ENCODE data around the gene BUD13. TPM values are rescaled to one million over a fixed set of nuclear protein-coding genes. Genes with fewer than 3 reads are reported as not detected.

Gene BUD13
- total RNA-seq, 4 donors from 2014 or later = 9.0 to 14.1 (median 12.3) TPM

- no peak for TF ChIP-seq CTCF (IDR thresholded peaks at IDR 0.05 in 4 of 5, conservative IDR thresholded peaks at IDR 0.05 in 1 of 5)
- TF ChIP-seq POLR2A (IDR thresholded peaks at IDR 0.05) = no peak
- no peaks in the 10 kb centered on the region for H3K4me1 ChIP-seq
- no peak overlapping the region for H3K4me3 ChIP-seq
- ATAC-seq (no peak), DNase-seq (no peak)
- peaks cover 0 to 64% of the 10 kb centered on the region in 2 donors for H3K36me3 ChIP-seq
- intact Hi-C loops (cut with DNase I; ENCODE audit: low total_unique reads) = no loop called here
- no peak overlapping the region for H3K27ac ChIP-seq
- in situ Hi-C loops (cut with MboI; ENCODE audit: low sequenced_read_pairs in 4 of 4) = no loop called here
- no peaks in the 10 kb centered on the region for H3K9me3 ChIP-seq
- no peaks in the 10 kb centered on the region for H3K27me3 ChIP-seq
These were observed 22.6 kb downstream of the BUD13 start for GRCh38 chr11:116750070-116750718.

GRCh38 chr11:116742104-116742503, 30.7 kb downstream of the BUD13 start:
- H3K4me1 ChIP-seq = no peaks in the 10 kb centered on the region
- TF ChIP-seq POLR2A (IDR thresholded peaks at IDR 0.05) (no peak), CTCF (IDR thresholded peaks at IDR 0.05 in 4 of 5, conservative IDR thresholded peaks at IDR 0.05 in 1 of 5) (no peak)
- no peaks in the 10 kb centered on the region for H3K9me3 ChIP-seq
- H3K4me3 ChIP-seq = no peak overlapping the region
- no peak for ATAC-seq
- intact Hi-C loops (cut with DNase I; ENCODE audit: low total_unique reads) (no loop called here), in situ Hi-C loops (cut with MboI; ENCODE audit: low sequenced_read_pairs in 4 of 4) (no loop called here)
- DNase-seq = no peak
- H3K36me3 ChIP-seq = peaks cover 0 to 15% of the 10 kb centered on the region in 2 donors
- H3K27me3 ChIP-seq = no peaks in the 10 kb centered on the region
- no peak overlapping the region for H3K27ac ChIP-seq

GRCh38 chr11:116740741-116741140, 32.0 kb downstream of the BUD13 start:
- no peaks in the 10 kb centered on the region for H3K27me3 ChIP-seq
- TF ChIP-seq POLR2A (IDR thresholded peaks at IDR 0.05) (no peak), CTCF (IDR thresholded peaks at IDR 0.05 in 4 of 5, conservative IDR thresholded peaks at IDR 0.05 in 1 of 5) (no peak)
- H3K9me3 ChIP-seq = no peaks in the 10 kb centered on the region
- ATAC-seq = no peak
- H3K27ac ChIP-seq = no peak overlapping the region
- no peaks in the 10 kb centered on the region for H3K4me1 ChIP-seq
- no peak for DNase-seq
- no peak overlapping the region for H3K4me3 ChIP-seq
- in situ Hi-C loops (cut with MboI; ENCODE audit: low sequenced_read_pairs in 4 of 4) = no loop called here
- peaks cover 0 to 5% of the 10 kb centered on the region in 2 donors for H3K36me3 ChIP-seq
- intact Hi-C loops (cut with DNase I; ENCODE audit: low total_unique reads) = no loop called here

- no peaks in the 10 kb centered on the region for H3K9me3 ChIP-seq
- H3K36me3 ChIP-seq = no peaks in the 10 kb centered on the region
- no peak overlapping the region for H3K4me3 ChIP-seq
- no peak overlapping the region for H3K27ac ChIP-seq
- intact Hi-C loops (cut with DNase I; ENCODE audit: low total_unique reads) = no loop called here
- DNase-seq (no peak), ATAC-seq (no peak)
- no peaks in the 10 kb centered on the region for H3K4me1 ChIP-seq
- in situ Hi-C loops (cut with MboI; ENCODE audit: low sequenced_read_pairs in 4 of 4) = no loop called here
- TF ChIP-seq POLR2A (IDR thresholded peaks at IDR 0.05) (no peak), CTCF (IDR thresholded peaks at IDR 0.05 in 4 of 5, conservative IDR thresholded peaks at IDR 0.05 in 1 of 5) (no peak)
- H3K27me3 ChIP-seq = no peaks in the 10 kb centered on the region
These were observed 33.8 kb downstream of the BUD13 start for GRCh38 chr11:116738975-116739374.

GRCh38 chr11:116736763-116737162, 36.0 kb downstream of the BUD13 start:
- intact Hi-C loops (cut with DNase I; ENCODE audit: low total_unique reads) (no loop called here), in situ Hi-C loops (cut with MboI; ENCODE audit: low sequenced_read_pairs in 4 of 4) (no loop called here)
- Histone ChIP-seq H3K36me3 (no peaks in the 10 kb centered on the region), H3K4me1 (no peaks in the 10 kb centered on the region), H3K27me3 (no peaks in the 10 kb centered on the region), H3K4me3 (no peak overlapping the region), H3K9me3 (no peaks in the 10 kb centered on the region), H3K27ac (no peak overlapping the region)
- no peak for DNase-seq
- TF ChIP-seq CTCF (IDR thresholded peaks at IDR 0.05 in 4 of 5, conservative IDR thresholded peaks at IDR 0.05 in 1 of 5) = no peak
- TF ChIP-seq POLR2A (IDR thresholded peaks at IDR 0.05) = no peak
- ATAC-seq = no peak

Data from gastrocnemius medialis (tissue), 4 donors.